ENCODE results near the gene RWDD3.

The RWDD3 gene

GRCh38 chr1:95230256-95230655, 3.8 kb upstream of the RWDD3 start:
- no peak for TF ChIP-seq CTCF (IDR thresholded peaks at IDR 0.05; ENCODE audit: low read depth, low read length)
- DNase-seq (ENCODE audit: extremely low read depth, low read depth): no peak

GRCh38 chr1:95230768-95231191, 3.2 kb upstream of the RWDD3 start:
- no peak for DNase-seq (ENCODE audit: extremely low read depth, low read depth)
- TF ChIP-seq CTCF (IDR thresholded peaks at IDR 0.05; ENCODE audit: low read depth, low read length): no peak

DNA sequence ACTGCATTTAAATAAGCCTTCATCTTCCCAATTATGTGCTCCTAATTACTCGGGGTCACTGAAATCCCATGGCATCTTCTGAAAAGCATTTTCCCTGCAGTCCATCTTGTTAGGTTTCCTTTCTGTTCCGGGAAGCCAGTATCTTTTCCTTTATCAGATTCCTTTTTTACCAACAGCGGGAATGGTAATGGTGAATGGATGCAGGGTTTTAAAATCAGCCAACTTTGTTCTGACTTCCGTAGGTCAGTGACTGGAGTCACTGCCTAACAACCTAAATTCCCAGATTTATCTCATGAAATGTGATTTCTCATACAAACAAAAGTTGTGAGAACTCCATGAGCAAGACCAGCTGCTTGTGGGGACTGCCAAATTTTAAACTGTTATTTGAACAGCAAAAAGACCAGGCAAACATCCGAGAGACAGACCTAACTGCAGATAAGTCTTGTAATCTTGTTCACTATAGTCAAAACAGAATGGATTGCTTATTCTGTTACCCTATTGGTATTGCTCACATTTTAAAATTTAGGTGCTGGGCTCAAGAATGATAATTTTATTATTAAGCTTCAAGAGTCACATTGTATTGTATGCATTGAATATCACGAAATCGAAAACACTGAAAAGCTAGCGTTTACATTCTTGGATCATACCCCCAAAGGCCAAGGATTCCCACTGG, 1.2 kb upstream of the RWDD3 start:
- no peak for TF ChIP-seq CTCF (IDR thresholded peaks at IDR 0.05; ENCODE audit: low read depth, low read length)
- DNase-seq (ENCODE audit: extremely low read depth, low read depth): no peak

- no peak for DNase-seq (ENCODE audit: extremely low read depth, low read depth)
- TF ChIP-seq CTCF (IDR thresholded peaks at IDR 0.05; ENCODE audit: low read depth, low read length): no peak
These were observed 682 bp upstream of the RWDD3 start for GRCh38 chr1:95233319-95233736.

GRCh38 chr1:95236784-95237575, 3.0 kb downstream of the RWDD3 start:
- no peak for DNase-seq (ENCODE audit: extremely low read depth, low read depth)
- no peak for TF ChIP-seq CTCF (IDR thresholded peaks at IDR 0.05; ENCODE audit: low read depth, low read length)

DNA sequence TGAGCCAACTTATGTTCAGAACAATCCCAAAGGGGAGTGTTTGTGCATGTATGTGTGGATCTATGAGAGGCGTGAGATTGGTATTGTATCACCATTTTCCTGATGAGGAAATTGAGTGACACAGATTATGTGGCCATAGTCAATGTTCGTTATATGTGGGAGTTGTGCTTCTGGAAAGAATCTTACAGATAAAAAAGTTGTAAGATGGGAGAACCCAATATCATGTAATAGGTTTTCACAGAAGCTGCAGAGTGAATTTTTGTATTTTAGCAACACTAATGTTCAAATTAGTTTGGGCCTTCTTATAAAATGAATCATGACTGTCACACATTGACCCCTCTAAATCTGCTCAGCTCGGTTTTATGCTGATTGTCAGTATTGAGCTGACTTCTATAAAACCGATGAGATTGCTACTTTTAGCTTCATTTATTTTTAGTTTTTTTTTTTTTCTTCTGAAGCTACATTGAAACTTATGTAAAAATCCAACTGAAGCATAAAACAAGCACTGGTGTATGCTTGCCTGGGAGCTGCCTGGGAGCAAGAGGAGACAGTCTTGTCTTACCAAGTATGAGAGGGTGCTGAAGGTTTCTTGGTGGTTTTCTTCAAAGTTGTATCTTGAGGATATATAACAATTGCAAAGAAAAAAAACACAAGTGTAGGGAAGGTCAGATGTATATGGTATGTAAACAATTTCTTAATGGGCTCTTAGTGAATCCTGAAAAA, 4.1 kb downstream of the RWDD3 start:
- no peak for DNase-seq (ENCODE audit: extremely low read depth, low read depth)
- no peak for TF ChIP-seq CTCF (IDR thresholded peaks at IDR 0.05; ENCODE audit: low read depth, low read length)

GRCh38 chr1:95245029-95245428, 11.0 kb downstream of the RWDD3 start:
- DNase-seq (ENCODE audit: extremely low read depth, low read depth): no peak
- no peak for TF ChIP-seq CTCF (IDR thresholded peaks at IDR 0.05; ENCODE audit: low read depth, low read length)

Data from AG09319 (cell line).